HCT116 (cell line): ENCODE measurements around the gene TCF7L2. TPM values are rescaled to one million over a fixed set of nuclear protein-coding genes. Genes with fewer than 3 reads are reported as not detected.

Experiments used
- ATAC-seq: fragments of 200-7000 bp; cut with Tn5 transposase; 2 replicates; pipeline ENCODE4 v1.9.1; 2020; ENCODE audit warnings: mild to moderate bottlenecking, moderate library complexity
- BruUV-seq: library from RNA; stranded (reverse); fragments of 400-500 nt; replicated peaks from 2 replicates; lab custom pipeline; 2021; lab: Mats Ljungman, UMichigan
- CTCF ChIA-PET: fragments of 300-600 bp; sonication (Branson Sonifier 250); formaldehyde crosslinking; loops from one replicate; lab custom pipeline; 2021; ENCODE audit warnings: antibody characterized with exemption; lab: Charles Lee
- POLR2A ChIA-PET: fragments of 300-600, 350-600 bp; sonication (Branson Sonifier 250); formaldehyde crosslinking; loops from one replicate; lab custom pipeline; 2021; ENCODE audit warnings: antibody characterized with exemption; lab: Charles Lee
- RAD21 ChIA-PET, 2 experiments: fragments of 300-600 bp; sonication (Branson Sonifier 250); formaldehyde crosslinking; loops; one replicate each; lab custom pipeline; 2023; ENCODE audit warnings: low total read pairs in 2 of 2; ENCODE audit not compliant: uncharacterized antibody in 2 of 2, unreplicated experiment in 2 of 2, low non-redundant PET in 1 of 2; lab: Charles Lee
- DNase-seq: peaks from one replicate; pipeline ENCODE4 v3.0.0-alpha.2; 2010; ENCODE audit warnings: low read depth, low spot score
- H2AFZ ChIP-seq: fragments of 200-600 bp; shearing (Covaris generic), sonication (generic); 2 replicates; pipeline ENCODE4 v1.6.1; 2017; ENCODE audit warnings: low read depth, mixed run types, mixed read lengths, antibody characterized with exemption, low read length; ENCODE audit not compliant: poor library complexity, severe bottlenecking
- H3K27ac ChIP-seq: 2 replicates; pipeline ENCODE4 v1.5.1; 2012; ENCODE audit warnings: low read depth, low read length
- H3K27me3 ChIP-seq: fragments of 200-600 bp; sonication (generic); 2 replicates; pipeline ENCODE4 v1.6.1; 2016; ENCODE audit warnings: mixed run types, low read length, mixed read lengths; ENCODE audit not compliant: insufficient read depth
- H3K36me3 ChIP-seq, 2 experiments: fragments of 200-500 bp in 1 of 2; fragments of 200-600 bp in 1 of 2; sonication (Bioruptor generic) in 1 of 2; sonication (generic) in 1 of 2; 2 replicates each; pipeline versions ENCODE4 v1.5.1 to v1.6.1; 2014 to 2016; ENCODE audit warnings: low read length in 2 of 2, inconsistent platforms in 1 of 2, mixed read lengths in 1 of 2, mixed run types in 1 of 2; ENCODE audit not compliant: insufficient read depth in 2 of 2, control insufficient read depth in 1 of 2
- H3K4me1 ChIP-seq, 2 experiments: fragments of 200-600 bp in 1 of 2; sonication (generic) in 1 of 2; 2 replicates each; pipeline versions ENCODE4 v1.5.1 to v1.6.1; 2012 to 2017; ENCODE audit warnings: low read length in 2 of 2, inconsistent platforms in 1 of 2, mild to moderate bottlenecking in 1 of 2, mixed read lengths in 1 of 2, mixed run types in 1 of 2, moderate library complexity in 1 of 2; ENCODE audit not compliant: insufficient read depth in 2 of 2, control insufficient read depth in 1 of 2
- H3K4me2 ChIP-seq: fragments of 200-600 bp; sonication (generic); 2 replicates; pipeline ENCODE4 v1.6.1; 2017; ENCODE audit warnings: mixed run types, low read length, mixed read lengths
- H3K4me3 ChIP-seq, 2 experiments: fragments of 200-600 bp in 1 of 2; sonication (generic) in 1 of 2; replicated peaks in 1 of 2; 2 replicates each; pipeline ENCODE4 v1.5.1; 2011 to 2016; ENCODE audit warnings: low read length in 2 of 2, control low read depth in 1 of 2, low read depth in 1 of 2, mild to moderate bottlenecking in 1 of 2, mixed read lengths in 1 of 2, mixed run types in 1 of 2
- H3K79me2 ChIP-seq: fragments of 200-600 bp; sonication (generic); 2 replicates; pipeline ENCODE4 v1.6.1; 2017; ENCODE audit warnings: mild to moderate bottlenecking, mixed run types, low read length, moderate library complexity, mixed read lengths; ENCODE audit not compliant: insufficient read depth
- H3K9ac ChIP-seq: fragments of 200-600 bp; sonication (generic); 2 replicates; pipeline ENCODE4 v1.6.1; 2016; ENCODE audit warnings: low read length, mixed read lengths
- H3K9me2 ChIP-seq: fragments of 200-600 bp; sonication (generic), shearing (Covaris generic); 2 replicates; pipeline ENCODE4 v1.6.1; 2017; ENCODE audit warnings: mixed run types, mild to moderate bottlenecking, moderate library complexity; ENCODE audit not compliant: insufficient read depth
- H3K9me3 ChIP-seq, 2 experiments: fragments of 200-500 bp in 1 of 2; fragments of 200-600 bp in 1 of 2; sonication (Bioruptor generic) in 1 of 2; sonication (generic) in 1 of 2; 2 replicates each; pipeline ENCODE4 v1.6.1; 2014 to 2017; ENCODE audit warnings: low read length in 2 of 2, mixed read lengths in 2 of 2, inconsistent platforms in 1 of 2, low read depth in 1 of 2, mild to moderate bottlenecking in 1 of 2, mixed run types in 1 of 2, moderate library complexity in 1 of 2; ENCODE audit not compliant: control insufficient read depth in 1 of 2, insufficient read depth in 1 of 2
- H4K20me1 ChIP-seq: fragments of 200-600 bp; sonication (generic), shearing (Covaris generic); 2 replicates; pipeline ENCODE4 v1.6.1; 2017; ENCODE audit warnings: mixed run types, mild to moderate bottlenecking, moderate library complexity; ENCODE audit not compliant: insufficient read depth
- ATF3 ChIP-seq: IDR thresholded peaks from 2 replicates; pipeline ENCODE4 v1.6.1; 2012
- CBX3 ChIP-seq: IDR thresholded peaks from 2 replicates; pipeline ENCODE4 v1.6.1; 2012; ENCODE audit warnings: low read depth
- CEBPB ChIP-seq: IDR thresholded peaks from 2 replicates; pipeline ENCODE4 v1.6.1; 2012; ENCODE audit warnings: low read depth
- CTCF ChIP-seq, 3 experiments: fragments of 200-600 bp in 1 of 3; sonication (generic) in 1 of 3; IDR thresholded peaks in 2 of 3; conservative IDR thresholded peaks in 1 of 3; 2 replicates each; pipeline ENCODE4 v1.5.1; 2012 to 2017; ENCODE audit warnings: low read depth in 2 of 3, low read length in 2 of 3, antibody characterized with exemption in 1 of 3, borderline replicate concordance in 1 of 3, control low read depth in 1 of 3, mild to moderate bottlenecking in 1 of 3, mixed read lengths in 1 of 3, mixed run types in 1 of 3, moderate library complexity in 1 of 3; ENCODE audit not compliant: insufficient read depth in 1 of 3
- EGR1 ChIP-seq: IDR thresholded peaks from 2 replicates; pipeline ENCODE4 v1.6.1; 2012; ENCODE audit warnings: low read depth
- ELF1 ChIP-seq: IDR thresholded peaks from 2 replicates; pipeline ENCODE4 v1.6.1; 2012; ENCODE audit warnings: low read depth, borderline replicate concordance
- EZH2 ChIP-seq: fragments of 200-600 bp; sonication (generic); IDR thresholded peaks from 2 replicates; pipeline ENCODE4 v1.6.1; 2017; ENCODE audit warnings: antibody characterized with exemption, mixed run types
- EZH2phosphoT487 ChIP-seq: fragments of 200-600 bp; IDR thresholded peaks from 2 replicates; pipeline ENCODE4 v1.6.1; 2018; ENCODE audit warnings: antibody characterized with exemption, borderline replicate concordance
- JUND ChIP-seq: IDR thresholded peaks from 2 replicates; pipeline ENCODE4 v1.6.1; 2012
- POLR2AphosphoS5 ChIP-seq: IDR thresholded peaks from 2 replicates; pipeline ENCODE4 v1.6.1; 2011; ENCODE audit warnings: mild to moderate bottlenecking, low read depth, low read length, moderate library complexity
- RAD21 ChIP-seq: IDR thresholded peaks from 2 replicates; pipeline ENCODE4 v1.6.1; 2012; ENCODE audit warnings: low read depth, mild to moderate bottlenecking
- SIN3A ChIP-seq: IDR thresholded peaks from 2 replicates; pipeline ENCODE4 v1.6.1; 2012; ENCODE audit warnings: low read depth
- SP1 ChIP-seq: IDR thresholded peaks from 2 replicates; pipeline ENCODE4 v1.6.1; 2012; ENCODE audit warnings: low read depth
- SRF ChIP-seq: IDR thresholded peaks from 2 replicates; pipeline ENCODE4 v1.6.1; 2012; ENCODE audit warnings: low read depth
- TCF7L2 ChIP-seq: IDR thresholded peaks from 2 replicates; pipeline ENCODE4 v1.7.0; 2011; ENCODE audit warnings: borderline replicate concordance, inconsistent platforms; ENCODE audit not compliant: insufficient read depth, insufficient read length; ENCODE audit errors: extremely low read depth
- YY1 ChIP-seq: IDR thresholded peaks from 2 replicates; pipeline ENCODE4 v1.6.1; 2011; ENCODE audit warnings: low read length, low read depth, moderate library complexity, mild to moderate bottlenecking; ENCODE audit not compliant: insufficient replicate concordance; ENCODE audit errors: extremely low read depth
- ZBTB33 ChIP-seq: IDR thresholded peaks from 2 replicates; pipeline ENCODE4 v1.6.1; 2011; ENCODE audit warnings: mild to moderate bottlenecking, low read length, moderate library complexity; ENCODE audit not compliant: insufficient replicate concordance; ENCODE audit errors: extremely low read depth
- ZFX ChIP-seq: fragments of 450-650 bp; IDR thresholded peaks from 2 replicates; pipeline ENCODE4 v1.6.1; 2017
- ZNF274 ChIP-seq: fragments of 200-500 bp; sonication (Bioruptor generic); IDR thresholded peaks from 2 replicates; pipeline ENCODE4 v1.6.1; 2014; ENCODE audit warnings: mild to moderate bottlenecking, low read depth, low read length, inconsistent platforms
- intact Hi-C: fragments of 100-400 bp; cut with micrococcal nuclease; formaldehyde crosslinking; loops from 2 replicates; pipeline ENCODE4 v1.10.0; 2022
- total RNA-seq: library from RNA; stranded (reverse); gene quantifications from one replicate; pipeline ENCODE4 v1.2.1, GENCODE V29; 2021; ENCODE audit not compliant: unreplicated experiment

Gene TCF7L2
- total RNA-seq, 1 experiment from 2014 or later, result 164 TPM

GRCh38 chr10:113000876-113001598 lies 51.0 kb downstream of the TCF7L2 start:
- H3K4me2 ChIP-seq, result no peak overlapping the region
- DNase-seq (no peak), ATAC-seq (no peak)
- H3K4me1 ChIP-seq, result peaks cover 0 to 19% of the 10 kb centered on the region in 2 experiments; a peak in 2 of 4 replicates
- intact Hi-C loops, result no loop called here
- no TSS peak for BruUV-seq
- H4K20me1 ChIP-seq, result peaks cover 53% of the 10 kb centered on the region
- no peak overlapping the region for H3K27ac ChIP-seq
- H3K9me2 ChIP-seq, result no peaks in the 10 kb centered on the region
- peaks cover 100% of the 10 kb centered on the region for H3K79me2 ChIP-seq
- ChIA-PET POLR2A (no interaction called here), RAD21 (no interaction called here), CTCF (no interaction called here)
- TF ChIP-seq YY1, result no peak
- TF ChIP-seq SP1, result no peak
- no peak for TF ChIP-seq ZBTB33
- TF ChIP-seq TCF7L2, result no peak
- no peak for TF ChIP-seq ATF3
- TF ChIP-seq CBX3, result no peak
- TF ChIP-seq CTCF (IDR thresholded peaks at IDR 0.05 in 2 of 3, conservative IDR thresholded peaks at IDR 0.05 in 1 of 3; ENCODE audit: borderline replicate concordance in 1 of 3, insufficient read depth in 1 of 3, low read depth in 2 of 3, low read length in 2 of 3), result no peak
- TF ChIP-seq SRF, result no peak
- no peak for TF ChIP-seq EZH2
- TF ChIP-seq ZNF274, result no peak
- TF ChIP-seq POLR2AphosphoS5, result no peak
- TF ChIP-seq EGR1, result no peak
- no peak for TF ChIP-seq SIN3A
- TF ChIP-seq CEBPB, result no peak
- no peak for TF ChIP-seq ELF1
- no peak for TF ChIP-seq EZH2phosphoT487
- TF ChIP-seq ZFX, result no peak
- TF ChIP-seq JUND, result no peak
- TF ChIP-seq RAD21, result no peak
- H3K9me3 ChIP-seq, result no peaks in the 10 kb centered on the region
- no peaks in the 10 kb centered on the region for H3K27me3 ChIP-seq
- H3K36me3 ChIP-seq, result peaks cover 46 to 58% of the 10 kb centered on the region in 2 experiments
- no peak overlapping the region for H2AFZ ChIP-seq
- H3K4me3 ChIP-seq, result no peak overlapping the region
- no peak overlapping the region for H3K9ac ChIP-seq
